ENCODE measurements around the gene SCIN.

- peak; percentile 55 to 61 (median 61) for TF ChIP-seq CTCF (IDR thresholded peaks at IDR 0.05; ENCODE audit: control extremely low read depth in 1 of 3, insufficient read depth in 1 of 3, low read depth in 1 of 3, low read length in 3 of 3)
- peak; percentile 81 for TF ChIP-seq SP2 (IDR thresholded peaks at IDR 0.05; ENCODE audit: low read length)
- TF ChIP-seq ZNF274 (IDR thresholded peaks at IDR 0.05; ENCODE audit: borderline replicate concordance, extremely low read depth, low read length), result no peak
- TF ChIP-seq TCF12 (IDR thresholded peaks at IDR 0.05; ENCODE audit: low read depth, low read length), result 0 out of 2 replicates have a peak, but pooled peaks have one; percentile 6
- peak; percentile 34; the same call in 1 of the 2 replicates for TF ChIP-seq MAX (IDR thresholded peaks at IDR 0.05)
- TF ChIP-seq USF2 (IDR thresholded peaks at IDR 0.05; ENCODE audit: low read length), result no peak
- peak; percentile 99 for TF ChIP-seq TAF1 (IDR thresholded peaks at IDR 0.05; ENCODE audit: low read depth, low read length)
- no peak for TF ChIP-seq EZH2 (IDR thresholded peaks at IDR 0.05; ENCODE audit: low read depth, low read length, severe bottlenecking)
- TF ChIP-seq MAFK (IDR thresholded peaks at IDR 0.05; ENCODE audit: low read depth, low read length), result no peak
Observed at GRCh38 chr7:12686891-12687717, 116.6 kb downstream of the SCIN start, which contains the start of gene ARL4A.
